ENCODE data around the gene GRM4.

Gene GRM4

GRCh38 chr6:34051331-34051919 is 94.5 kb downstream of the GRM4 start:
- in situ Hi-C loops (cut with HindIII; ENCODE audit: low sequenced_read_pairs): no loop called here
- TF ChIP-seq CTCF (IDR thresholded peaks at IDR 0.05; ENCODE audit: low read depth, low read length, missing control alignments): no peak
- no peak for DNase-seq (ENCODE audit: low read depth)
- H3K4me3 ChIP-seq (ENCODE audit: low read depth, low read length): no peak overlapping the region

- no peak for DNase-seq (ENCODE audit: low read depth)
- H3K4me3 ChIP-seq (ENCODE audit: low read depth, low read length): no peak overlapping the region
- TF ChIP-seq CTCF (IDR thresholded peaks at IDR 0.05; ENCODE audit: low read depth, low read length, missing control alignments): no peak
- in situ Hi-C loops (cut with HindIII; ENCODE audit: low sequenced_read_pairs): no loop called here
These were observed 95.2 kb downstream of the GRM4 start for GRCh38 chr6:34050691-34051090.

GRCh38 chr6:34049395-34050342 is 96.2 kb downstream of the GRM4 start:
- in situ Hi-C loops (cut with HindIII; ENCODE audit: low sequenced_read_pairs): no loop called here

GRCh38 chr6:34047913-34048867 is 97.7 kb downstream of the GRM4 start:
- no peak overlapping the region for H3K4me3 ChIP-seq (ENCODE audit: low read depth, low read length)
- TF ChIP-seq CTCF (IDR thresholded peaks at IDR 0.05; ENCODE audit: low read depth, low read length, missing control alignments): no peak
- in situ Hi-C loops (cut with HindIII; ENCODE audit: low sequenced_read_pairs): no loop called here
- DNase-seq (ENCODE audit: low read depth): no peak

More at GRCh38 chr6:34049395-34050342, 96.2 kb downstream of the GRM4 start:
- H3K4me3 ChIP-seq (ENCODE audit: low read depth, low read length): no peak overlapping the region
- no peak for DNase-seq (ENCODE audit: low read depth)
- no peak for TF ChIP-seq CTCF (IDR thresholded peaks at IDR 0.05; ENCODE audit: low read depth, low read length, missing control alignments)

- no peak for TF ChIP-seq CTCF (IDR thresholded peaks at IDR 0.05; ENCODE audit: low read depth, low read length, missing control alignments)
- in situ Hi-C loops (cut with HindIII; ENCODE audit: low sequenced_read_pairs): no loop called here
- DNase-seq (ENCODE audit: low read depth): no peak
- no peak overlapping the region for H3K4me3 ChIP-seq (ENCODE audit: low read depth, low read length)
These were observed 99.3 kb downstream of the GRM4 start for GRCh38 chr6:34046617-34047016.

- no peak for TF ChIP-seq CTCF (IDR thresholded peaks at IDR 0.05; ENCODE audit: low read depth, low read length, missing control alignments)
- no peak overlapping the region for H3K4me3 ChIP-seq (ENCODE audit: low read depth, low read length)
- no peak for DNase-seq (ENCODE audit: low read depth)
- in situ Hi-C loops (cut with HindIII; ENCODE audit: low sequenced_read_pairs): no loop called here
These were observed 100.1 kb downstream of the GRM4 start for GRCh38 chr6:34045771-34046170.
